Muscle of arm (tissue), 12 donors: ENCODE data around the gene AKT1S1. TPM values are rescaled to one million over a fixed set of nuclear protein-coding genes. Genes with fewer than 3 reads are reported as not detected.

Source experiments
- DNase-seq: peaks from one replicate; pipeline ENCODE4 v3.0.0-alpha.2; 2013
- polyA plus RNA-seq, 12 donors: library from polyadenylated mRNA; unstranded; fragments of 120-200 nt; gene quantifications; one replicate each; pipeline ENCODE4 v1.2.1, GENCODE V29; 2013; ENCODE audit not compliant: insufficient read length in 12 of 12

AKT1S1 gene
- polyA plus RNA-seq, 12 donors = 26.0 to 219 (median 30.8) TPM

DNA sequence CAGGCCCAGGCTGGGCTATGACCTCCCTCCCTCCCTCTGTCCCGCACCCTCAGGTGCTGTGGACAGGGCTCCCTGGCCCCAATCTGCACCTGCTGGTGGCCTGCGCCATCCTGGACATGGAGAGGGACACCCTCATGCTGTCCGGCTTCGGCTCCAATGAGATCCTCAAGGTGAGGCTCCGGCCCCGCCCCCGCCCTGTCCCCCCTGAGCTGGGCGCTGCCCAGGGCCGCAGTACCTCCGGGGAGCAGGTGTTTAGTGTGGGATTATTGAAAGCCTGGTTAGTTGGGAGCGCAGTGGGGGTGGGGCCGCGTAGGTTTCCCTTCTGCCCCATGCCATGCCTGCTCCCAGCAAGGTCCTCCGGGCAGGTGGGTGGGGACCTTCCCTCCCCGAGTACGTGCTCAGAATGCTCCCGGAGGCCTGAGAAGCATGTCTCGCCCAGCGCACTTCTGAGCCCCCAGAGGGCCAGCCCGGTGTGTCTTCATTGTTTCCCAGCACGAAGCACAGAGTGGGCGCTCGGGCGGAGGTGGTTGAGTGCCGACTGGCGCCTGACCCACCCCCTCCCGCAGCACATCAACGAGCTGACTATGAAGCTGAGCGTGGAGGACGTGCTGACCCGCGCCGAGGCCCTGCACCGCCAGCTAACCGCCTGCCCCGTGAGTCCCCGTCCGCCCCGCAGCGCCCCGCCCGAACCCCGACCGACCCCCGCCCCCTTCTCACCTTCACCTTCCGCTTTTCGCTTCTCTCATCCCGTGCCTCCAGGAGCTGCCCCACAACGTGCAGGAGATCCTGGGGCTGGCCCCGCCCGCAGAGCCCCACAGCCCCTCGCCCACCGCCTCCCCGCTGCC is 10.7 kb upstream of the AKT1S1 start:
- no peak for DNase-seq

GRCh38 chr19:49887037-49887664 is 10.0 kb upstream of the AKT1S1 start:
- DNase-seq = no peak

GRCh38 chr19:49884760-49885159 is 7.6 kb upstream of the AKT1S1 start:
- no peak for DNase-seq

- no peak for DNase-seq
These were observed 7.0 kb upstream of the AKT1S1 start for GRCh38 chr19:49884109-49884508.

- DNase-seq = no peak
These were observed 5.9 kb upstream of the AKT1S1 start for GRCh38 chr19:49883094-49883493.

GRCh38 chr19:49882643-49883042 is 5.5 kb upstream of the AKT1S1 start:
- DNase-seq = no peak

GRCh38 chr19:49881672-49882394 is 4.7 kb upstream of the AKT1S1 start:
- DNase-seq = no peak

DNA sequence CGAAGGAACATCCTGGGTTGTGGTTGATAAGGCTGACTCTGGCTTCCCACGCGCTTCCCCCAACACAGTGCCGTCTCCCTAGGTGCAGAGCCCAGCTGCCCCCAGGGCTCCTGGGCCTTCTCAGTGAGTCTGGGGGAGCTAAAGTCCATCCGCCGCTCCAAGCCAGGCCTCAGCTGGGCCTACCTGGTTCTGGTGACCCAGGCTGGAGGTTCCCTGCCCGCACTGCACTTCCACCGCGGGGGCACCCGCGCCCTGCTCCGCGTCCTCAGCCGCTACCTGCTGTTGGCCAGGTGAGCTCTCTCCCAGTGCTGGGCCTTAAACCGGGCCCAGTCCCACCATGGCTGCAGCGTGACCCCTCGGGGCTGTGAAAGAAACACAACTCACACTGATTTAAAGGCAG is 4.0 kb upstream of the AKT1S1 start:
- no peak for DNase-seq

- no peak for DNase-seq
These were observed 3.2 kb upstream of the AKT1S1 start for GRCh38 chr19:49880162-49880869.

DNA sequence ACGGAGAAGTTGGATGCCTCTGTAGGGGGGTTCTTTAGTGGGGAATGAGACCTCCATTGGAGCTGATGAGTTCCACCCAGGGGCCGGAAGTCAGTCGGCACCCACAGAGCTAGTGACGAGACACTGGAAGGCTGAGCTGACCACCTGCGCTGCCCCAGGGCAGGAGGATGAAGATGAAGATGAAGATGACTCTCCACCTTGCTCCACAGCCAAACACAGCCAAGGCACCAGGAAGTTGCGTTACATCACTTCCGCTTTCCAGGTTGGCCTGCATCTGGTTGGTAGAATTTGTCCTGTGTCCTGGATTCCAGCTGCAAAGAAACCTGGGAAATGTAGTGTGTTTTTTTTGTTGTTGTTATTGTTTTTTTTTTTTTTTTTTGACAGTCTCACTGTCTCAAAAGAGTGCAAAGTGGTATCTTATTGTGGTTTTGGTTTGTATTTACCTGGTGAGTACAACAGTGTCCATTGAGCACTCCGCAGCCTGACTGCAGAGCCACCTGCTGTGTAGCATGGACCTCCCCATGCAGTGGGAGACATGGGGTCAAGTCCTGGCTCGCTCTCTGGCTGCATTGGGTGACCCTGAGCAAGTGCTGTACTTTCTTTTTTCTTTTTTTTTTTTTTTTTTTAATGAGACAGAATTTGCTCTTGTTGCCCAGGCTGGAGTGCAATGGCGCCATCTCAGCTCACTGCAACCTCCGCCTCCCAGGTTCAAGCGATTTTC is 2.2 kb upstream of the AKT1S1 start:
- DNase-seq = no peak

GRCh38 chr19:49878744-49879070 is 1.6 kb upstream of the AKT1S1 start:
- no peak for DNase-seq

- peak; percentile 97 for DNase-seq
These were observed 956 bp upstream of the AKT1S1 start for GRCh38 chr19:49877879-49878743.

DNA sequence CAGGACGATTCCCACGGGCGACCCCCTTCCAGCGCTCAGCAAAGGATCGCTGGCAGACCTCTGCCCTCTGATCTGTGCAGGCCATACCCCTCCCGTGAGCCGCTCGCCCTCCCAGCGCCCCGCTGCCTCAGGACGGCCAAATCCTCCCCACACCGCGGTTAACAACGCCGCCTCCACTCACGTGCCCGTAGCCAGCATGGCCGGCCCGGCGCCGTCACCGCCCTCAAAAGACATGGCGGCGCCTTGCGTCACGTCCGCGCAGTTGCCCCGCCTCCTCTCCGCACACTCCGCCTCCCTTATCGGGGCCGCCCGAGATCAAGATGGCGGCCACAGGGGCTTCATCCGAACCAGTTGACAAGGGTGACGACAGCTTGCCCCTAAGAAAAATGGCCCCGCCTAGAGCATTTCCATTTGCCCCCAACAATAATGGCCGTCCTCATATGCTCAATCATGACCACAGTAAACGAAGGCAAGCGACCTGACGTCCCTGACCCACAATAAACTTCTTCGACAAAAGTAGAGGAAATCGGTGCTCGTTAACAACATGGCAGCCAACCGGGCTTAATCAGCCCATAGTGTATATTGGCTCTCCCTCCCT is 634 bp downstream of the AKT1S1 start:
- peak; percentile 99 for DNase-seq

DNA sequence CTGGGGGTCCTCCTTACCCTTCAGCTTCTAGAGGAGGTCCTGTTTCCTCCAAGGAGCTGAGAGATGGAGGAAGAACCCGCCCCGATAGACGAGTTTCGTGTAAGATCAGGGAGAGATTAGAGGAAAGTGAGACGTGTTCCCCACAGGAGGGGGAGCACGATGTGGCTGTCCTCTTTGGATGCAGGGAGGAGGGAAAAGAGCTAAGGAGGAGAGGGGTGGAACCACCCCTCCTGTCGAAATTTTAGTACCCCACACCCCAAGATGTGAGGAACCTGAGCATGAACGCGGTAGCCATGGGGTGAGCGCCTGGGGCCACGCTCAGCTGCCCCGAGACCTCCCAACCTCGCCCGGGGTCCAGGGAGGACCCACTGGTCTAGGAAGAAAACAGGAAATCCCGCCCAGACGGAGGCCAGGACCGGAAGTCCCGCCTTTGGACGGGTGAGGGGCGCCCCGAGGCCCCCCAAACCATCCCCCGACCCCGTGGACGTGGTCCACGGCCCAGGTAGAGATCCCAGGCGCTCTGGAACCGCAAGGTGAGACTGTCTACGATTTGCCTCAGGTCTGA is 1.2 kb downstream of the AKT1S1 start:
- DNase-seq = peak; percentile 81

DNA sequence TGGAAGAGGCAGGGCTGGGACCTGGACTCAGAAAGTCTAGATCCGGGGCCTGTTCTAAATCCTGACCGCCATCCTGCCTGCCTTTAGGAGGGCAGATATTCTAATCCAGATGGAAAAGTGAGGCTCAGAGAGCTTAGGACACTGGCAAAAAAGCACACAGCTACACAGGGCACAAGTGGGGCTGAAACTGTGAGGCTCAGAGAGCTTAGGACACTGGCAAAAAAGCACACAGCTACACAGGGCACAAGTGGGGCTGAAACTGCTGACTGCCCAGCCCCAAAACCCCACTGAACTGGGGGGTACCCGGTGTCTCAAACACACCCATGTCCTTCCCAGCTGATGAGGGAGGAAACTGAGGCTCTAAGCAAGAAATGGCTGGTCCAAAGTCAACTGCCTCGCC is 2.0 kb downstream of the AKT1S1 start:
- no peak for DNase-seq

GRCh38 chr19:49874503-49875157 is 2.5 kb downstream of the AKT1S1 start:
- no peak for DNase-seq

GRCh38 chr19:49873834-49874233 is 3.3 kb downstream of the AKT1S1 start:
- no peak for DNase-seq

DNA sequence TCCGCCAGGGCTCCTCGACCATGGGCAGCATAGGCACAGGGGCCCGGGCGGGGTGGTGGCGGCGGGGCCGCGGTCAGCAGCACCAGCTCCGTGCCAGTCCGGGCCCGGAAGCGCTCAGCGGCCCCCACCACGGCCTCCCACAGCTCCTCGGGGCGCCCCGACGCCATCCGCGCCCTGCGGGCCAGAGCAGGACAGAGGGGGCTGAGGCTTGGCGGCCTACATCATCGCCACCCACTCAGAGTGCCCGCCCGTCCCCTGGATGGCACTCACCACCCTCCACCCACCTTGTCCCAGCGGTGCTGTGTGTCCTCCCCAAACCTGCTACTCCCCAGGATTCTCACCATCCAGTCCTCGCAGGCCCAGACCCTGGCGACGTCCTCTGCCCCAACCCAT is 4.0 kb downstream of the AKT1S1 start:
- no peak for DNase-seq
